Keratinocyte (primary cell): Measurements from ENCODE around the gene RARA.
"Not testable (repeated sequence)": the region's sequence is repeated elsewhere in the genome, so short reads cannot be mapped to it uniquely, and the experiment has no call there.

Experiments
- EZH2 ChIP-seq: IDR thresholded peaks from one replicate; pipeline ENCODE4 v1.6.1; 2012; ENCODE audit warnings: inconsistent platforms, mild to moderate bottlenecking, low read length, moderate library complexity
- TF ChIP-seq, protein P1 (sequence below), 3 experiments: IDR thresholded peaks in 1 of 3; conservative IDR thresholded peaks in 1 of 3; optimal IDR thresholded peaks in 1 of 3; 2 replicates in 2 of 3; 3 replicates in 1 of 3; pipeline versions ENCODE3 to v1.5.1; 2011; ENCODE audit warnings: low read length in 3 of 3, mild to moderate bottlenecking in 3 of 3, moderate library complexity in 2 of 3, control low read depth in 1 of 3, inconsistent platforms in 1 of 3; ENCODE audit not compliant: insufficient read depth in 2 of 3; ENCODE audit errors: extremely low read depth in 1 of 3

DNA sequence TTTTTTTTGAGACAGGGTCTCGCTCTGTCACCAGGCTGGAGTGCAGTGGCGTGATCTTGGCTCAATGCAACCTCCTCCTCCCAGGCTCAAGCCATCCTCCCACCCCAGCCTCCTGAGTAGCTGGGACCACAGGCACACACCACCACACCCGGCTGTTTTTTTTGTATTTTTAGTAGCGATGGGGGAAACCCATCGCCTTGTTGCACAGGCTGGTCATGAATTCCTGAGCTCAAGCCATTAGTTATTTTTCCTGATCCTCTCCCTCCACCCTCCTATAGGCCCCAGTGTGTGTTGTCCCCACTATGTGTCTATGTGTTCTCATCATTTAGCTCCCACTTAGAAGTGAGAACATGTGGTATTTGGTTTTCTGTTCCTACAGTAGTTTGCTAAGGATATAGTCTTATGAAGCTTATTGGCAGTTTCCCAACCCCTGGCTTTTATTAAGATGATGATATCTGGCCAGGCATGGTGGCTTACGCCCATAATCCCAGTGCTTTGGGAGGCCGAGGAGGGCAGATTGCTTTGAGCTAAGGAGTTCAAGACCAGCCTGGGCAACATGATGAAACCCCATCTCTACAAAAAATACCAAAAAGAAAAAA lies 9.7 kb upstream of the RARA start:
- TF ChIP-seq, protein P1, sequence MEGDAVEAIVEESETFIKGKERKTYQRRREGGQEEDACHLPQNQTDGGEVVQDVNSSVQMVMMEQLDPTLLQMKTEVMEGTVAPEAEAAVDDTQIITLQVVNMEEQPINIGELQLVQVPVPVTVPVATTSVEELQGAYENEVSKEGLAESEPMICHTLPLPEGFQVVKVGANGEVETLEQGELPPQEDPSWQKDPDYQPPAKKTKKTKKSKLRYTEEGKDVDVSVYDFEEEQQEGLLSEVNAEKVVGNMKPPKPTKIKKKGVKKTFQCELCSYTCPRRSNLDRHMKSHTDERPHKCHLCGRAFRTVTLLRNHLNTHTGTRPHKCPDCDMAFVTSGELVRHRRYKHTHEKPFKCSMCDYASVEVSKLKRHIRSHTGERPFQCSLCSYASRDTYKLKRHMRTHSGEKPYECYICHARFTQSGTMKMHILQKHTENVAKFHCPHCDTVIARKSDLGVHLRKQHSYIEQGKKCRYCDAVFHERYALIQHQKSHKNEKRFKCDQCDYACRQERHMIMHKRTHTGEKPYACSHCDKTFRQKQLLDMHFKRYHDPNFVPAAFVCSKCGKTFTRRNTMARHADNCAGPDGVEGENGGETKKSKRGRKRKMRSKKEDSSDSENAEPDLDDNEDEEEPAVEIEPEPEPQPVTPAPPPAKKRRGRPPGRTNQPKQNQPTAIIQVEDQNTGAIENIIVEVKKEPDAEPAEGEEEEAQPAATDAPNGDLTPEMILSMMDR (optimal IDR thresholded peaks at IDR 0.05 in 1 of 3, IDR thresholded peaks at IDR 0.05 in 1 of 3, conservative IDR thresholded peaks at IDR 0.05 in 1 of 3; ENCODE audit: extremely low read depth in 1 of 3, insufficient read depth in 2 of 3, low read length in 3 of 3), result not testable (repeated sequence)
- not testable (repeated sequence) for TF ChIP-seq EZH2
